Osteocyte (in vitro differentiated cells): ENCODE measurements around the gene MSMB. TPM values are rescaled to one million over a fixed set of nuclear protein-coding genes. Genes with fewer than 3 reads are reported as not detected.
"Not testable (repeated sequence)": the region's sequence is repeated elsewhere in the genome, so short reads cannot be mapped to it uniquely, and the experiment has no call there.

ENCODE experiments used
- DNase-seq: peaks from one replicate; pipeline ENCODE4 v3.0.0; 2021; ENCODE audit warnings: mixed read lengths; ENCODE audit not compliant: unreplicated experiment; ENCODE audit errors: extremely low spot score
- H3K27ac Mint-ChIP-seq: one replicate; pipeline ENCODE4 v1.8.0; 2021; ENCODE audit warnings: mild to moderate bottlenecking, mixed read lengths; ENCODE audit not compliant: unreplicated experiment
- H3K27me3 Mint-ChIP-seq: one replicate; pipeline ENCODE4 v1.8.0; 2021; ENCODE audit warnings: mixed read lengths; ENCODE audit not compliant: unreplicated experiment
- H3K36me3 Mint-ChIP-seq: one replicate; pipeline ENCODE4 v1.8.0; 2021; ENCODE audit warnings: mixed read lengths; ENCODE audit not compliant: unreplicated experiment
- H3K4me1 Mint-ChIP-seq: one replicate; pipeline ENCODE4 v1.8.0; 2021; ENCODE audit warnings: mixed read lengths; ENCODE audit not compliant: unreplicated experiment
- H3K4me3 Mint-ChIP-seq: one replicate; pipeline ENCODE4 v1.8.0; 2021; ENCODE audit warnings: mild to moderate bottlenecking, moderate library complexity, mixed read lengths; ENCODE audit not compliant: unreplicated experiment
- H3K9me3 Mint-ChIP-seq: one replicate; pipeline ENCODE4 v1.8.0; 2021; ENCODE audit warnings: mixed read lengths; ENCODE audit not compliant: unreplicated experiment
- CTCF ChIP-seq: fragments of 200-600 bp; sonication (generic); IDR thresholded peaks from 2 replicates; pipeline ENCODE4 v1.5.0; 2021; ENCODE audit warnings: antibody characterized with exemption, mild to moderate bottlenecking, moderate library complexity
- long read RNA-seq: library from polyadenylated mRNA; unstranded; transcript quantifications from one replicate; pipeline ENCODE4 v2.0.0, GENCODE V29; 2021
- total RNA-seq: library from RNA; stranded (reverse); gene quantifications from 2 replicates; pipeline ENCODE4 v1.2.1, GENCODE V29; 2021

MSMB gene, protein sequence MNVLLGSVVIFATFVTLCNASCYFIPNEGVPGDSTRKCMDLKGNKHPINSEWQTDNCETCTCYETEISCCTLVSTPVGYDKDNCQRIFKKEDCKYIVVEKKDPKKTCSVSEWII
- total RNA-seq, result not detected in 2 replicates
- long read RNA-seq, result 0 reads

DNA sequence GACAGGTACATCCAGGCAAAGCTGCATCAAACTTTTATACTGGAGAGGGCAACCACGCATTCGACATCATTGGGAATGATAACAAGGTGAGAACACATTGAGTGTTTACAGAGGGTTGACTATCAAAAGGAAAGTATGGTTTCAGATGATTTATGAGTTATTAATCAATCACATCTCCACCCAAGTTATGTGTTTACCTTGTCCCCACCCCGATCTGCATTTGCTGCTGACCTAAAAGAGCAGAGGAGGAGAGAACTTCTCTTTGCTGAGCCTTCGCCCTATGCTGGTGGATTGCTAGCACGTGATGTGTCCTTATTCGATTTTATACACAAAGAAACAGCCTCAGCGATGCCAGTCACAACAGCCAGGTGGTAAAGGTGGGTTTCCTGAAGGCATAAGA lies at the start of gene MSMB:
MSMB (minus strand) TSS at position 9 of the 400 bp plus-strand sequence. CDS start 32 bp downstream, outside the sequence.
- H3K4me1 Mint-ChIP-seq, result no peaks in the 10 kb centered on the region
- peaks cover 34% of the 10 kb centered on the region for H3K27me3 Mint-ChIP-seq
- no peak within 1 kb of the TSS for H3K4me3 Mint-ChIP-seq
- TF ChIP-seq CTCF, result no peak
- no peaks in the 10 kb centered on the region for H3K9me3 Mint-ChIP-seq
- DNase-seq, result no peak
- no peaks in the 10 kb centered on the region for H3K36me3 Mint-ChIP-seq
- no peak within 1 kb of the TSS for H3K27ac Mint-ChIP-seq

DNA sequence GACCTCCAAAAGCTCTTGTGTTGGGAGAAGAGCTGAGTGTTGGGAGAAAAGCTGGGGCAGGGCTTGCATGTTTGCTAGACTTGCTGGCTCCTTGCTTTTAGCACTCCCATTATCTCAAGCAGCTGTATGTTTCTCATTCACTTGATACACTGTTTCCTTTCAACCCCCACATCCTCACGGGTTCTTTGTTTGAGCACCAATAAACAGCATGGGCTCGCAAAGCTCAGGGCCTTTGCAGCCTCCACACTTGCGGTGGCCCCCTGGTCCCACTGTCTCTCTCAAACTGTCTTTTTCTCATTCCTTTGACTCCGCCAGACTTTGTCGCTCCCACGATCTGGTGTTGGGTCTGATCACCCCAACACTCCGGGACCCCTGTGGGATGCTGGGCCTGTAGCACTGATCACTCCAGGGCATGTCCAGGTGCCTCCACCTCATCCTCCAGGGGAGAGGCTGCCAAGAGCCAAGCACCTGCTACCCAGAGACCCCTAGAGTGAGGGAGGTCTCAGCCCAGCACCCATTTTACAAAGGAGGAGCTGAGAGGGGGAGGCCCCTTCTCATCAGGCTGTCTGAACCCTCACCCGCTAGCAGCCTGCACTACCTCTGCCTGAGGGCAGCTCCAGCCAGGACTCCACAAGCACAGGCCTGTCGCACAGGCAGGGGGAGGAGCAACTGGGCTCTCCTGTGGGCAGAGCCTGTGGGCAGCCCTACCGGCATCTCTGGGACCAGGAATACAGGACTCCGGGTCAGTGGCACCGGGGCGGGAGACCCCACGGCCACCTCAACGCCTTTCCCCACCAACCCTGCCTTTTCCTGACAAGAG lies 49.1 kb upstream of the MSMB start:
- Mint-ChIP-seq H3K27me3 (no peaks in the 10 kb centered on the region), H3K4me1 (no peaks in the 10 kb centered on the region), H3K27ac (no peak overlapping the region), H3K4me3 (no peak overlapping the region), H3K9me3 (no peaks in the 10 kb centered on the region), H3K36me3 (no peaks in the 10 kb centered on the region)
- no peak for TF ChIP-seq CTCF
- DNase-seq, result peak; percentile 81

DNA sequence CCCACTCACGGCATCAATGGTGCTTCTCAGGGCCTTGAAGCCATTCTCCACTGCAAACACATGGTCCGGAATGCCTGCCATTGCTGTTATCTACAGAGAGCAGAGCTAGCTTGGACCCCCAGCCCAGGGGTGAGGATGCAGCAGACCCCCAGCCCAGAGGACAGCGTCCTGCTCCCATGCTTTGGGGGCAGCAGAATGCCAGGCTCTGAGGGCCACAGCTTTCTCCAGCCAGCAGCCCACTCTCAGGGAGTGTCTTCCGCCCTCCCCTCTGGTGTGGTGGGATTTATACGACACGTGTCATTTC lies 48.1 kb upstream of the MSMB start:
- no peak overlapping the region for H3K27ac Mint-ChIP-seq
- no peak for DNase-seq
- no peaks in the 10 kb centered on the region for H3K27me3 Mint-ChIP-seq
- no peaks in the 10 kb centered on the region for H3K9me3 Mint-ChIP-seq
- no peak for TF ChIP-seq CTCF
- no peak overlapping the region for H3K4me3 Mint-ChIP-seq
- no peaks in the 10 kb centered on the region for H3K36me3 Mint-ChIP-seq
- H3K4me1 Mint-ChIP-seq, result no peaks in the 10 kb centered on the region

GRCh38 chr10:46093316-46094196 lies 47.5 kb upstream of the MSMB start:
- not testable (repeated sequence) for H3K9me3 Mint-ChIP-seq, H3K4me1 Mint-ChIP-seq, H3K27me3 Mint-ChIP-seq, H3K4me3 Mint-ChIP-seq, H3K27ac Mint-ChIP-seq, H3K36me3 Mint-ChIP-seq
- DNase-seq, result peak; percentile 59

- no peak for TF ChIP-seq CTCF
- H3K4me1 Mint-ChIP-seq, result no peaks in the 10 kb centered on the region
- no peaks in the 10 kb centered on the region for H3K36me3 Mint-ChIP-seq
- no peak overlapping the region for H3K4me3 Mint-ChIP-seq
- no peak overlapping the region for H3K27ac Mint-ChIP-seq
- DNase-seq, result peak; percentile 66
- H3K27me3 Mint-ChIP-seq, result no peaks in the 10 kb centered on the region
- H3K9me3 Mint-ChIP-seq, result no peaks in the 10 kb centered on the region
Measured at GRCh38 chr10:46092524-46093081, 46.5 kb upstream of the MSMB start.
